NCI-H1105 (cell line): ENCODE results near the gene LMO7.
"Not testable (repeated sequence)": the region's sequence is repeated elsewhere in the genome, so short reads cannot be mapped to it uniquely, and the experiment has no call there.

Experiments
- DNase-seq: peaks from one replicate; lab custom pipeline; 2025; lab: John Stamatoyannopoulos, UW

Gene LMO7

GRCh38 chr13:75743072-75743471, 106.9 kb downstream of the LMO7 start:
- DNase-seq: not testable (repeated sequence)

- DNase-seq: no peak
Measured at GRCh38 chr13:75744127-75744526, 108.0 kb downstream of the LMO7 start.

- no peak for DNase-seq
Measured at GRCh38 chr13:75745387-75745786, 109.3 kb downstream of the LMO7 start.

- no peak for DNase-seq
Measured at GRCh38 chr13:75748874-75749273, 112.7 kb downstream of the LMO7 start.

- peak; percentile 31 for DNase-seq
Measured at GRCh38 chr13:75749407-75749806, 113.3 kb downstream of the LMO7 start.

- no peak for DNase-seq
Measured at GRCh38 chr13:75751350-75751749, 115.2 kb downstream of the LMO7 start.

GRCh38 chr13:75752826-75753225, 116.7 kb downstream of the LMO7 start:
- no peak for DNase-seq

GRCh38 chr13:75754936-75755335, 118.8 kb downstream of the LMO7 start:
- no peak for DNase-seq

GRCh38 chr13:75757336-75757735, 121.2 kb downstream of the LMO7 start:
- no peak for DNase-seq

- DNase-seq: no peak
Measured at GRCh38 chr13:75759531-75759930, 123.4 kb downstream of the LMO7 start.

GRCh38 chr13:75760131-75761021, 124.2 kb downstream of the LMO7 start:
- DNase-seq: no peak

- DNase-seq: no peak
Measured at GRCh38 chr13:75761369-75761768, 125.2 kb downstream of the LMO7 start.

- no peak for DNase-seq
Measured at GRCh38 chr13:75762076-75762937, 126.2 kb downstream of the LMO7 start.

- no peak for DNase-seq
Measured at GRCh38 chr13:75762955-75763354, 126.8 kb downstream of the LMO7 start.

GRCh38 chr13:75763512-75763911, 127.4 kb downstream of the LMO7 start:
- no peak for DNase-seq

- DNase-seq: no peak
Measured at GRCh38 chr13:75764251-75764925, 128.3 kb downstream of the LMO7 start.

- no peak for DNase-seq
Measured at GRCh38 chr13:75764926-75765310, 128.8 kb downstream of the LMO7 start.

GRCh38 chr13:75766636-75767035, 130.5 kb downstream of the LMO7 start:
- no peak for DNase-seq

- DNase-seq: no peak
Measured at GRCh38 chr13:75769141-75769905, 133.2 kb downstream of the LMO7 start.

GRCh38 chr13:75770164-75770563, 134.0 kb downstream of the LMO7 start:
- no peak for DNase-seq

- no peak for DNase-seq
Measured at GRCh38 chr13:75770592-75771011, 134.5 kb downstream of the LMO7 start.

- DNase-seq: no peak
Measured at GRCh38 chr13:75771226-75771625, 135.1 kb downstream of the LMO7 start.
